HG02852 (cell line): Measurements from ENCODE around the gene DAD1.
"Not testable (repeated sequence)": the region's sequence is repeated elsewhere in the genome, so short reads cannot be mapped to it uniquely, and the experiment has no call there.

Source experiments
- ATAC-seq: cut with Tn5 transposase; IDR thresholded peaks from one replicate; pipeline ENCODE4 v1.9.1; 2021; ENCODE audit warnings: mild to moderate bottlenecking, moderate library complexity; ENCODE audit not compliant: unreplicated experiment

The DAD1 gene

GRCh38 chr14:22553861-22554497 is 35.0 kb downstream of the DAD1 start:
- not testable (repeated sequence) for ATAC-seq

GRCh38 chr14:22553445-22553844 is 35.6 kb downstream of the DAD1 start:
- no peak for ATAC-seq

GRCh38 chr14:22552827-22553076 is 36.3 kb downstream of the DAD1 start:
- ATAC-seq, result no peak

DNA sequence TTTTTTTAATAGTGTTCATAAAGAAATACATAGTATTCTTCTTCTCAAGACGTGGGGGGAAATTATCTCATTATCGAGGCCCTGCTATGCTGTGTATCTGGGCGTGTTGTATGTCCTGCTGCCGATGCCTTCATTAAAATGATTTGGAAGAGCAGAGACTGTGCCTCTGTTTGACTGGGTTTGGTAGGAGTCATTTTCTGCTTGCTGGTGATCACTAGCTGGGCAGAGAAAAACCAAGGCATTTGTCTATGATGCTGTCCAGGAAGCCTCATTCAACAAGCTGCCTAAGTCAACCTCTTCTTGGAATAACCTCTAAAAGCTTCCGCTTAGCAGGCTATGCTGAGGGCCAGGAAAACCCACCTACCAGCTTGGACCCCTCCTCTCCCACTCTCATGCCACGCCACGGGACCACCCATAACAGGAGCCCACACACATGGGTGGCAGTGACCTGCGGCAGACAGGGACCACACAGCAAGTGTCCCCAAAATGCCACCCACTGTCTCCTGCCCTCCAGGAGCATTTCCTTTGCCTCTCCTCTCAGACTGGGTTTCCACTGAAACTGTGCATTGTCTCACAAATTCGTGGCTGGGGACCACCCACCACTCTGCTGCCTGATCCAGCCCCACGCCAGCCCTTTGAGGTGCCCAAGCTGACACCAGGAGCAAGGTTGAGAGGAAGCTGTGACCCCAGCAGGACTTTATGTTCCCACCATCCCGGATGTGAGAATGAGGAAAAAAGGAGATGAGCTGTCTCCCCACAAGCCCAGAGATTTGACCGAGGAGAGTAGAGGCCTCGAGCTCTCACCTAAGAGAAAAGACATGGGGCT is 36.8 kb downstream of the DAD1 start:
- no peak for ATAC-seq

GRCh38 chr14:22551605-22551997 is 37.4 kb downstream of the DAD1 start:
- ATAC-seq, result no peak

GRCh38 chr14:22549981-22550673 is 38.9 kb downstream of the DAD1 start:
- ATAC-seq, result peak; percentile 65

- ATAC-seq, result no peak
Observed at GRCh38 chr14:22549324-22549962, 39.6 kb downstream of the DAD1 start.

- no peak for ATAC-seq
Observed at GRCh38 chr14:22547948-22548750, 40.9 kb downstream of the DAD1 start.

DNA sequence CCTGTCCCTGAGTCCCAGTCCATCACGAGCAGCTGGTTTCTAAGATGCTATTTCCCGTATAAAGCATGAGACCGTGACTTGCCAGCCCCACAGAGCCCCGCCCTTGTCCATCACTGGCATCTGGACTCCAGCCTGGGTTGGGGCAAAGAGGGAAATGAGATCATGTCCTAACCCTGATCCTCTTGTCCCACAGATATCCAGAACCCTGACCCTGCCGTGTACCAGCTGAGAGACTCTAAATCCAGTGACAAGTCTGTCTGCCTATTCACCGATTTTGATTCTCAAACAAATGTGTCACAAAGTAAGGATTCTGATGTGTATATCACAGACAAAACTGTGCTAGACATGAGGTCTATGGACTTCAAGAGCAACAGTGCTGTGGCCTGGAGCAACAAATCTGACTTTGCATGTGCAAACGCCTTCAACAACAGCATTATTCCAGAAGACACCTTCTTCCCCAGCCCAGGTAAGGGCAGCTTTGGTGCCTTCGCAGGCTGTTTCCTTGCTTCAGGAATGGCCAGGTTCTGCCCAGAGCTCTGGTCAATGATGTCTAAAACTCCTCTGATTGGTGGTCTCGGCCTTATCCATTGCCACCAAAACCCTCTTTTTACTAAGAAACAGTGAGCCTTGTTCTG is 41.6 kb downstream of the DAD1 start:
- ATAC-seq, result no peak

DNA sequence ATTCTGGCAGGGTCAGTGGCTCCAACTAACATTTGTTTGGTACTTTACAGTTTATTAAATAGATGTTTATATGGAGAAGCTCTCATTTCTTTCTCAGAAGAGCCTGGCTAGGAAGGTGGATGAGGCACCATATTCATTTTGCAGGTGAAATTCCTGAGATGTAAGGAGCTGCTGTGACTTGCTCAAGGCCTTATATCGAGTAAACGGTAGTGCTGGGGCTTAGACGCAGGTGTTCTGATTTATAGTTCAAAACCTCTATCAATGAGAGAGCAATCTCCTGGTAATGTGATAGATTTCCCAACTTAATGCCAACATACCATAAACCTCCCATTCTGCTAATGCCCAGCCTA is 42.3 kb downstream of the DAD1 start:
- no peak for ATAC-seq

- ATAC-seq, result no peak
Observed at GRCh38 chr14:22545842-22546721, 42.9 kb downstream of the DAD1 start.

- ATAC-seq, result no peak
Observed at GRCh38 chr14:22544881-22545420, 44.1 kb downstream of the DAD1 start.

DNA sequence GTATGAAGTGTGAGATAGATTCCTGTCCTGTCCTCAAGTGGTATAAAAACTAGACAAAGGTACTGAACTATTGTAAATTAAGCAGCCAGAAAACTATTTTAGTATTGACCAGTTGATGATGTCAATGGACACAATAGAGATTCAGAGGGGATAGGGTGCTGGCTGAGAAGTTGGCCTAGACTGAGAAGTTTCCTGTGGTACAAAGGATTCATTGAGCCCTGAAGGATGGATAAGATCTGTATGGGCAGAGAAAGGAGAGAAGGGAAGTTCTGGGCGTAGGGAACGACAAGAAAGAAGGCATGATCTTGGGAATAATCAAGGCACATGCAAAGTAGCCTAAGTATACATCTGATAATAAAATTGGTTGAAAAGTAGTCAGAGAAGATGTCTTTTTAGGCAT is 44.6 kb downstream of the DAD1 start:
- ATAC-seq, result no peak

GRCh38 chr14:22543570-22544357 is 45.3 kb downstream of the DAD1 start:
- not testable (repeated sequence) for ATAC-seq

DNA sequence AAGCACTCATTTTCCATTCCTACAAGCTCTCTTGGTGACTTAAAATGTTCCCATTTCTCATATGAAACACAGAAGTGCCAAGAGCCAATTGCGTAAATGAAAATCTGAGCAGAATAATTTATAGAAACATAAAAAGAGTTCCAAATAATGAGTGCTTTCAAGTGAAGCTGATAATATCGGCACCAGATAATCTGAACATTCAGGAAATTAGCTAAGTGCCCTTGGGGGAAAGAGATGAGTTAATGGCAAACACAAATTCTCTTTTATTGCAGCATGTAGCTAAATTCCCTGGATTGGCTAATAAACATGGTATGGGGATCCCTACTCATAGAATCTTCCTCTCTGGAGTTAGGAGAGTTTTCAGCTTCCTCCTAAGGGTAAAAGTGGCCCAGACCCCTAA is 46.7 kb downstream of the DAD1 start:
- ATAC-seq, result no peak

DNA sequence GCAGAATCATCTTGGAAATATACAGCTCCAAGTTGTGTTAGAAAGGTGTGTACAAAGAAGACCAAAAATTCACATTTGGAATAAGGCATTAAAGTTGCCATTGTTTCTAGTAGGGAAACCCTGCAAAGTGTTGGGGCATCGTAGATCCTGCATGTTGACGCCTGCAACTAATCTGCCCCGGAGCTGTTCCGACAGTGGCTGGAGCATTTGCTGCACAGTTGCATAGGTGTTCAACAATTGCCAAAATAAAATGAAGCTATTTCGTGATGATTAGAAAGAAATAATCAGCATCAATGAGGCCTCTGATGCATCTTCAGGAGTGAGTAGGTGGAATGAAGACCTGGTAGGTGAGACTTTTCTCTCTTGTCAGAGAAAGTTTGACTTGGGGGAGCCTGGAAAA is 47.3 kb downstream of the DAD1 start:
- ATAC-seq, result no peak

DNA sequence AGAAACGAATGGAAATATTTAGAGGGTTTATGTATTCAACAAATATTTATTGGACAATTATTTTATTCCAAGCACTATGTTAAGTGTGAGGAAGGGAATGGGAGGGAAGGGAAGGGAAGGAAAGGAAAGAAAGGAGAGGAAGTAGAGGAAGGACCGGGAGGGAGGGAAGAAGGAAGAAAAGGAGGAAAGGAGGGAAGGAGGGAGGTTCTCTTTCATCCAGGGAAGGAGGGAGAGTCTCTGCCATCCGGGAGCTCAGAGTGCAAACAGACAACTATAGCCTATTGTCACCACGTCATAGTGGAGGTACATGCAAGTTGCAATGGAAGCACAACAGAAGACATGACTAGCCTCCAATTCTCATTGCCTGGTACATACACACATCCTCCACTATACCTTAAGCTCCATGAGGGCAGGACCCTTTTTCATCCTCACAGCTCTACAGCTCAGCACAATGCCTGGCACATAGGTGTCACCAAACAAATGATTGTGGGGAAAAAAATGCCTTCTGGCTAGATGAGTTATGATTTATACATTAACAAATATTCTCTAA is 48.1 kb downstream of the DAD1 start:
- ATAC-seq, result no peak

GRCh38 chr14:22540293-22540692 is 48.7 kb downstream of the DAD1 start:
- no peak for ATAC-seq
